Stimulated activated CD4-positive, alpha-beta T cell treated with anti-CD3 and anti-CD28 coated beads, Interleukin-12 subunit alpha, Interleukin-12 subunit beta, amount 100 ng/mL, for 4 hours (primary cell): ENCODE data around the gene EPOP.

ENCODE experiments used
- DNase-seq: peaks from one replicate; pipeline ENCODE4 v3.0.0-alpha.2; 2020

Gene EPOP

DNA sequence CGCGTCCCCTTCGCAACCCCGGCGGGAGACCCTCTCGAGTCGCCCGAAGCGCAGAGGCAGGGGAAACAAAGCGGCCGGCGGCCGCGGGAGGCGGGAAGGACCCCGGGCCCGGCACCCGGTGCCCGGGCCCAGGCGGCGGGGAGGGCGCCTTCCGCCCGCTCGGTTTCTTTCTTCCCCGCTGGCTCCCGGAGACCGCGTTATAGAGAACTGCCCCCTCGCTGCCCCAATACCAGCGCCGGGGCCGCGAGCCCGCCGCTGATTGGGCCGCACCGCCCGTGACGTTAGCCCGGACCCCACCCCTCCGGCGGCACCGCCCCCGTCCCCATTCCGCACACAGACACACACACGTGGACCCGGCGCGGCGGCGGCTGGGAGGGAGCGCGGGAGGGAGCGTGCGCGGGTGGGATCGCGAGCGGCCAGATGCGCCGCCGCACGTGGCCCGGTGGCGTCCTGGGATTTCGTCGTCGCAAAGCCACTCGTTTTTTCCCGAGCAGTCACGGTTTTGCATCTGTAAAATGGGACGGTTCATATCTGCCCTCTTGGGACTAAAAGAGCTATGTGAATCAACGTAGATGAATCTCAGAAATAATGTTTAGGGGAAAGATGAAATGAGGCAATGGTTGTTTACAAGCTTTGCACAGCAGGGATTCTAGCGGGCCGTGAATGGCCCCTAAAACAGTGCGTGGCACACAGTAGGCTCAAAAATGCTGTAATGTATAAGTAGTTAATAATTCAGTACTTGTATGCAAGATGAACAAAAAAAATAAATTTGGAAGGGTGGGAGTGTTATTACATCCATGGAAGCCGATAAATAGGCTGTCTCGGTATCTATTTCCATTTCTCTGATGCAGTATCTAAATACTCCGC, at the start of gene EPOP:
EPOP (minus strand) TSS at position 209 of the 867 bp plus-strand sequence. CDS start 462 bp downstream, outside the sequence.
- DNase-seq: peak; percentile 94

DNA sequence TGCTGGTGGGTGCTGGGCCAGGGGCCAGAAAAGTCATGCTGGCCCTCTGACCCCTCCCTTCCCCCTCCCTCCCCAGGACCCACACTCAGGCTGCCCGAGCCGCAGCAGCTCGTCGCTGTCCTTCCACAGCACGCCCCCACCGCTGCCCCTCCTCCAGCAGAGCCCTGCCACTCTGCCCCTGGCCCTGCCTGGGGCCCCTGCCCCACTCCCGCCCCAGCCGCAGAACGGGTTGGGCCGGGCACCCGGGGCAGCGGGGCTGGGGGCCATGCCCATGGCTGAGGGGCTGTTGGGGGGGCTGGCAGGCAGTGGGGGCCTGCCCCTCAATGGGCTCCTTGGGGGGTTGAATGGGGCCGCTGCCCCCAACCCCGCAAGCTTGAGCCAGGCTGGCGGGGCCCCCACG, 47.0 kb upstream of the EPOP start:
- no peak for DNase-seq

DNA sequence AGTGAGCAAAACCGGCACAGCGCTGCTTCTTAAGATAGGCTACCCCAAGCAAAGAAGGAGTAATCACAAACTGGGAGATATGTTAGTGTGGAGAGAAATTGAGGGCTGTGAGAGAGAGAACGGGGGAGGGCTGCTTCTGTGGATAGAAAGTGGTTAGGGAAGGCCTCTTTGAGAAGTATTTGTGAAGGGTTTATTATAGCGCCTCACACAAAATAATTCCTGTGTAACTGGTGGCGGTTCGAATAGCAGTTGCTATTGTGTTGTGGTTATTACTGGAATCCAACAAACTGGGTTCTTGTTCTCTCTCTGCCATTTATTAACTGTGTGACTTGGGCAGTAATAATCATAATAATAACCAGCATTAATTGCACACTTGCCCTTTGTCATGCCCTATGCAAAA, 46.2 kb upstream of the EPOP start:
- DNase-seq: no peak

DNA sequence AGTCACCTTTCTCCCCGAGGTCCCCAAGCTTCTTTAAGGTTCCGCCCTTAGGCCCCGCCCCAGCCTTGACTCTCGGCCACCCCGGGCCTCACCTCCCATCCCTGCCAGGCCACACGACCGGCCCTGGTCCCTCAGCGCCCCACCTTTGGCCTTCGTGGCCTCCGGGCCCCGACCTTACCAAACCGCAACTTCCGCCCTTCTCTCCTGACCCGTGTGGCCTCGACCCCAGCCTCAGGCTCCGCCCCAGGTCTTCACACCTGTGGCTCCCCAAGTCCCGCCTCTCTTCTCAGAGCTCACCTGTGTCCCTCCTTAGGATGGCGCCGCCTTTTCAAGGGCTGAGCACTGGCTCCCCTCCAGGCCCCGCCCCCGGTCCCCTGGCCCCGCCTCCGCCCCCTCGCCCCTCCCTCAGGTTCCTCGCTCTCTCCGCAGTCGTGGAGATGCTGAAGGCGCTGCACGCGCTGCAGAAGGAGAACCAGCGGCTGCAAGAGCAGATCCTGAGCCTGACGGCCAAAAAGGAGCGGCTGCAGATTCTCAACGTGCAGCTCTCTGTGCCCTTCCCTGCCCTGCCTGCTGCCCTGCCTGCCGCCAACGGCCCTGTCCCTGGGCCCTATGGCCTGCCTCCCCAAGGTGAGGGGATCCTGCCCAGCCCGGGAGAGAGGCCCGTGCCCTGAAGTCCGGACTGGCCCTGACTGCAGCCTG, 45.3 kb upstream of the EPOP start:
- no peak for DNase-seq

DNA sequence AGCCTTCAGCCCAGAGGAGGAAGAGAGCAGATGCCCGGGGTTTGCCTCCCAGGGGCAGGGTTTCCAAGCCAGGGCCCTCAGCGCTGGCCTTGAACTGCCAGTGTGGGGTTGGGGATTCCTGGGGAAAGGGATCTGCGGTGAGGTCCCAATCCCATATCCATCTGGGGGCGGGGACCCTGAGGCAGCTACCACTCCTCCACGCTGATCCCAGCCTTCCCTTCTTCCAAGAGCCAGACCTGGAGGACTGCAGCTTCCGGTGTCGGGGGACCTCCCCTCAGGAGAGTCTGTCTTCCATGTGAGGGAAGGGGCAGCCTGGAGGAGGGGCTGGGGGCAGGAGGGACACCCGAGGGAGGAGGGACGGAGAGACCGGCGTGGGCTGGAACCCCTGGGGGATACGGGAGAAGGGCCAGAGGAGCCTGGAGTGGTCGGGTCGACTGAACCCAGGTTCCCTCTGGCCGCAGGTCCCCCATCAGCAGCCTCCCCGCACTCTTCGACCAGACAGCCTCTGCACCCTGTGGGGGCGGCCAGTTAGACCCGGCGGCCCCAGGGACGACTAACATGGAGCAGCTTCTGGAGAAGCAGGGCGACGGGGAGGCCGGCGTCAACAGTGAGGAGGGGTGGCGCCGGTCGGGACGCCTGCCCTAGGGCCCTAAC, 44.7 kb upstream of the EPOP start:
- DNase-seq: no peak

DNA sequence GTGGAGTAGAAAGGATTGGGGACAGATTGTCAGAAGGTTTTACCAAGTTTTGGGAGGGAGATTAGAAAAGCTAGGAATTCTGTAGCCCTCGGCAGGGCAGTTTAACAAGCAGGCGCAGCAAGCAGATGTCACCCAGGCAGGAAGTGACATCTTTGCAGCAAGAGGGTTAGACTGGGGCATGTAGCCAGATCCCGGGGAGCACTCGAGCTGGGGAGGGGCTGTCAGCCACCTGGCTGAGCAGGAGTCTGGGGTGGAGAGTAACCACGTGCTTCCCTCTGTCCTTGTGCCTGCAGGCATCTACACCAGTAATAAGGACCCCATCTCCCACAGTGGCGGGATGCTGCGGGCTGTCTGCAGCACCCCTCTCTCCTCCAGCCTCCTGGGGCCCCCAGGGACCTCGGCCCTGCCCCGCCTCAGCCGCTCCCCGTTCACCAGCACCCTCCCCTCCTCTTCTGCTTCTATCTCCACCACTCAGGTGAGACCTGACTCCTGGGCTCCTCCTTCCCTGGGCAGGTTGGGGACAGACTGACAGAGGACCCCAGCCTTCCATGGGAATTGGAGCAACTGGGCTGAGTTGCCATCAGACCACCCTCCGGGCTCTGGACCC, 42.5 kb upstream of the EPOP start:
- no peak for DNase-seq

DNA sequence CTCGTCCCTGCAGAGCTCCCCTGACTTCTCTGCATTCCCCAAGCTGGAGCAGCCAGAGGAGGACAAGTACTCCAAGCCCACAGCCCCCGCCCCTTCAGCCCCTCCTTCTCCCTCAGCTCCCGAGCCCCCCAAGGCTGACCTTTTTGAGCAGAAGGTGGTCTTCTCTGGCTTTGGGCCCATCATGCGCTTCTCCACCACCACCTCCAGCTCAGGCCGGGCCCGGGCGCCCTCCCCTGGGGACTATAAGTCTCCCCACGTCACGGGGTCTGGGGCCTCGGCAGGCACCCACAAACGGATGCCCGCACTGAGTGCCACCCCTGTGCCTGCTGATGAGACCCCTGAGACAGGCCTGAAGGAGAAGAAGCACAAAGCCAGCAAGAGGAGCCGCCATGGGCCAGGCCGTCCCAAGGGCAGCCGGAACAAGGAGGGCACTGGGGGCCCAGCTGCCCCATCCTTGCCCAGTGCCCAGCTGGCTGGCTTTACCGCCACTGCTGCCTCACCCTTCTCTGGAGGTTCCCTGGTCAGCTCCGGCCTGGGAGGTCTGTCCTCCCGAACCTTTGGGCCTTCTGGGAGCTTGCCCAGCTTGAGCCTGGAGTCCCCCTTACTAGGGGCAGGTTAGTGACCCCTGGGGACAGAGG, 41.7 kb upstream of the EPOP start:
- DNase-seq: no peak

DNA sequence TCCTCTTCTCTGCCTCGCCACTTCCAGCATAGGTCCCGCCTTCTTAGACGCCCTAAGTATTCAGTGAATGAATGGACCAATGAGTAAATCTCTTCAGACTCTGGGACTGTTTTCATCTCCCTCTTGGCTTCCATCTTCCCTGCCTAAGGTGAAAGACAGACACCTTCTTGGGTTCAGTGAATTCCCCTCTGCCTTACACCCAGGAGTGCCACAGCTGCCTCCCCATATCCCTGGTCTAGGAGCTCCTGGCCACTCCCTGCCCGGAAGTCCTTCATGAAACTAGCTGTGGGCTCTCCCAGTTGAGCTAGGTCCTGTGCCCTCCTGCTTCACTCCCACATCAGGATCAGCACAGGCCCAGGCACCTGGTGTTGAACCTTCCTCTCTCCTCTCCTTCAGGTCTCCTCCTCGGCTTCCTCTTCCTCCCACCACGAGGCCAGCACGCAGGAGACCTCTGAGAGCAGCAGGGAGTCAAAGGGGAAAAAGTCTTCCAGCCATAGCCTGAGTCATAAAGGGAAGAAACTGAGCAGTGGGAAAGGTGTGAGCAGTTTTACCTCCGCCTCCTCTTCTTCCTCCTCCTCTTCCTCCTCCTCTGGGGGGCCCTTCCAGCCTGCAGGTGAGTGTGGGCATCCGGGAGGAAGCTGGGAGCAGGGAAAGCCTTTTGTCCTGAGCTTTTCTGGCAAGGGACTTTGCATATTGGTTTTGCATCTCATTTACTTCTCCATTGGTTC, 40.6 kb upstream of the EPOP start:
- DNase-seq: no peak

DNA sequence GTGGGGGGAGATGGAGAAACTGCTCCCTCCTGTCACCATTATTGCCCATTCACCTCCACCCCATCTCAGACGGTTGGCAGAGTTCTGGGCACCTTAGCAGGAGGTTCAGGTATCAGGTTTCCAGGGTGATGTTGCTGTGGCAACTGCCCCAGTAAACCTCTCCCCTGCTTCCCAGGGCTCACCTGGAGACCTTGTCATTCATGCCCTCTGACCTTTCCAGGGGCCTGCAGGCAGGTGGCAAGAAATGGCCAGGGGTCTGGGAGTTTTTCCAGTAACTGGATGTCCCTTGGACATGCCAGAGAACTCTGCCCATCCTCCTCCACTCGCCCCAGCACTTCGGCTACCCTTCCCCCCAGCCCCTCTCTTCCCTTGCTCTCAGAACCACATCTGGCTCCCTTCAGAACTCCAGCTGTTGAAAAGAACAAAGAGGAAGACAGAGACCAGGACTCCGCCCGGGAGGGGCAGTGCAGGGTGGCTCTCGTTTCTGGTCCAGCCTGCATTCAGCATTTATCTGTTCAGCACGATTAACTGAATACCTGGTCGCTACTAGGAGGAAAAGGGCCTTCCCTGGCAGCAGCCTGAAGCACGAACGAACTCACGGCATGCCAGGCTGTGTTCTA, 38.8 kb upstream of the EPOP start:
- no peak for DNase-seq

DNA sequence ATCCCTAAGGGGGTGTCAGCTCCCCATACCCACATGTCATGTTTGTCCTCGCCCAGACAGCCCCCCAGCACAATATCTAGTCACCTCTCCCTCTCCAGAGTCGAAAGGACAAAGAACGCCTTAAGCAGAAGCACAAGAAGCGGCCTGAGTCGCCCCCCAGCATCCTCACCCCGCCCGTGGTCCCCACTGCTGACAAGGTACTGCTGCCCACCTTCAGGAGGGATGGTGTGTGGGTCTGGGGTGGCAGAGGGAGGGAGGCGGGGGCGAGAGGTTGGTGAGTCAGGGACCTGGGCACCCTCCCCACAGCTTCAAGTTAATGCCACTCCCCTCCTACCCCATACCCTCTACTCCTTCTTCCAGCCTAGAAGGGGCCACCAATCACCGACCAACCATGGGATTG, 37.8 kb upstream of the EPOP start:
- no peak for DNase-seq

DNA sequence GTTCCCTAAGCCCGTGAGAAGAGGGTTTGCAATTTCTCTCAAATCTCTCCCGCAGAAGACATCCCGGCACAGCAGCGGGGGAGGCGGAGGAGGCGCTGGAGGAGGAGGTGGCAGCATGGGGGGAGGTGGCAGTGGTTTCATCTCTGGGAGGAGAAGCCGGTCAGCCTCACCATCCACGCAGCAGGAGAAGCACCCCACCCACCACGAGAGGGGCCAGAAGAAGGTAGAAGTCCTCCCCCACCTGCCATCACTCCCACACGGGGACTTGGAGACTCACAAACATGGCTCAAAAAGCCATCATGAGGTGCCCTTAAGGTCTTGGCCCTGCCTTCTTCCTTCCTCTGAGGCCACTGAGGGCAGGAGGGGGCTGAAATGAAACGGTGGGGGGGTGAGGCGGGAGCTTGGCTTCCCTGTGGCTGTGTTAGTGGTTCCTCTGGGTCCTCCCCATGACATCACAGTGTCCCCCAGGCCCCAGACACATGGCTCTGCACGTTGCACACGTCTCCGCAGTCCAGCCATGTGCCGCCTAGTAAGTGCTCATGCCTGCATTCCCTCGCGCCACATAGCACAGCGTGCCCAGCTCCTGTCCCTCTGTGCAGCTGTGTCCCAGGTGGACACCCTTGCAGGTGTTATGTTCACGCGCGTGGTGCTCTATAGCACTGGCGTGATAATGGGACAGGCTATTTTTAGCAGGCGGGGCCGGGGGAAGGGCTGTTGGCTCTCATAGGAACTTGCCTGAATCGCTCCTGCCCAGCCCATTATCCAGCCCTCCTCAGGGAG, 37.2 kb upstream of the EPOP start:
- no peak for DNase-seq

DNA sequence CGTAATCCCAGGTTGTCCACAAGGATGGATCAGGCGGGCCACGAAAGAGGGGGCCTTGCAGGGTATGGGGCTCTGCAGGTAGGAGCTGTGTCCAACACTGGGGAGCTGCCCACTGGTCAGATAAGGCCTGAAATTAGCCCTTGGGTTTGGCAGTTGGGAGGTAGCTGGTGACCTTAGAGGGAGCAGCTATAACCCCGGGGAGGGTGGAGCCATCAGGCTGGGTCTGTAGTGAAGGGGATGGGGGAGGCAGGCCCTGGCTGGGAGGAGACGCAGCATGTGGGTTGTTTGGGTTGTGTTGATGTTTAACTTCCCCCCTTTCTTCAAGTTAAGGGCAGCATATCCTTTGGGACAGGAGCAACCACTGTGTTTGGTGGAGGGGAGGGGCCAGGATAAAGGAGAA, 36.2 kb upstream of the EPOP start:
- no peak for DNase-seq

DNA sequence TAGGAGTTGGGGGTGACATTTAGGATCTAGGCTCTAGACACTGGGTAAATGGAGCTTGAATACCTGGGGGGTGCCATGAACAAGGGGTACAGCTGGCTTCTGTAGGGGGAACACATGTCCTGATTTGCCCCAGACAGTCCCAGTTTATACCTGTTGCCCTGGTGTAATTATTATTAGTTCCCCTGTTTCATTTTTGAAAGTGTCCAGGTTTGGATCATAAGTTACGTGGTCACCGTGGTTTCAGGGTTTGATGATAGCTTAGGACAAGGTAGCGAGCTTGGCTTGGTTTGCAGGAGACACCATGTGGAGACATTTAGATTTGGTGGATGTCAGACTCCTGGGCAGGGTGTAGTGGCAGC, 35.8 kb upstream of the EPOP start:
- DNase-seq: no peak

DNA sequence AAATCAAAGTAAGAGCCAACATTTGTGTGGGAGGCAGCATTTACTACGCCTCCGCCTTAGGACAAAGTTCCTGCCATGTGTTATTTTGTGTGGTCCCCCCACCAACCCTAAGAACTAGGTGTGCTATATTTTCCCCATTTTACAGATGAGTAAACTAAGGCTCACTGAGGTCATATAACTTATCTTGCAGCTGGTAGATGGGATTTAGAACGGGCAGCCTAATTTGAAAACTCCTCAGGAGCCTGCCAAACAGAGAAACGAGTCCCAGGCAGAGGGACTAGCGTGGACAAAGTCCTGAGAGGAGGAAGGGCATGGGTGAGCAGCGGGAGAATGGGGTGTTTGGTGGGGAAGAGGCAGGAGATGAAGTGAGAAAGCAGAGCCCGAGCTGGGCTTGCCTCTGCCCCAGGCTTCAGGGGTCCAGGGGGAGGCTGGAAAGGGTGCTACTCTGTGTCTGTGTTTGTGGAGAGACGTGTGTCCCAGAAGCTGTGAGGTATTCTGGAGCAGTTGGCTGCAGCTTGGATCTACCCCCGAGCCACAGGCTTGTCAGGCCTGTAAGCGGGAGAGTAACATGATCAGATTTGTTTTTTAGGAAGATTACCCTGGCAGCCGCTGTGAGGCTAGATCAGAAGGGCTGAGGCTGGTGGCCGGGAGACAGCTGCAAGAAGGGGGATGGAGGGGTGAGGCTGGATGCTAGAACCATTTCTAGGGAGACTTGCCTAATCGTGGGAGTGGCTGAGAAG, 35.3 kb upstream of the EPOP start:
- DNase-seq: no peak

DNA sequence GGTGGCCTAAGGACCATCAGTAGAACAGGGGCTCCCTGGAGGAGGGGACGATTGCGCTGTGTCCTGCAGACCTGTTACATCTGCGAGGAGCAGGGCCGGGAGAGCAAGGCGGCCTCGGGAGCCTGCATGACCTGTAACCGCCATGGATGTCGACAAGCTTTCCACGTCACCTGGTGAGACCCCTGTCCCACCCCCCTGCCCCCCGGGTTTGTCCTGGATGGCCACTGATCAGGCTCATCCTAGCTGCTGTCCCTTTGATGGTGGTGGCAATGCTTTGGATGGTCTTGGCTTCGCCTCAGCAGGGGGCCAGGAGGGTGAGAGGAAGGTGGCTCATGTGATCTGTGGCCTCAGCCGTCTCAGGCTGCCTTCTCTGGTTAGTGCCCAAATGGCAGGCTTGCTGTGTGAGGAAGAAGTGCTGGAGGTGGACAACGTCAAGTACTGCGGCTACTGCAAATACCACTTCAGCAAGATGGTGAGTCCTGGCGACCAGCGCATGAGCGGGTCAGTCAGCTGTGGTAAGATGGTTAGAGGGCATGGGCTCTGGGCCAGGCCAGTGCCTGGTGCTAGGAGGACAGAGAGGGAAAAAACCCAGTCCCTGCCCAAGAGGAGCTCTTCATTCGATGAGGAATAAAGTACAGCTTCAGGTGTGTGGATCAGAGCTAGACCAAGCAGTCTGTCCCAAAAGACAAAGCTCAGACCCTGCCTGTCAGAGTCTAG, 34.5 kb upstream of the EPOP start:
- DNase-seq: no peak

DNA sequence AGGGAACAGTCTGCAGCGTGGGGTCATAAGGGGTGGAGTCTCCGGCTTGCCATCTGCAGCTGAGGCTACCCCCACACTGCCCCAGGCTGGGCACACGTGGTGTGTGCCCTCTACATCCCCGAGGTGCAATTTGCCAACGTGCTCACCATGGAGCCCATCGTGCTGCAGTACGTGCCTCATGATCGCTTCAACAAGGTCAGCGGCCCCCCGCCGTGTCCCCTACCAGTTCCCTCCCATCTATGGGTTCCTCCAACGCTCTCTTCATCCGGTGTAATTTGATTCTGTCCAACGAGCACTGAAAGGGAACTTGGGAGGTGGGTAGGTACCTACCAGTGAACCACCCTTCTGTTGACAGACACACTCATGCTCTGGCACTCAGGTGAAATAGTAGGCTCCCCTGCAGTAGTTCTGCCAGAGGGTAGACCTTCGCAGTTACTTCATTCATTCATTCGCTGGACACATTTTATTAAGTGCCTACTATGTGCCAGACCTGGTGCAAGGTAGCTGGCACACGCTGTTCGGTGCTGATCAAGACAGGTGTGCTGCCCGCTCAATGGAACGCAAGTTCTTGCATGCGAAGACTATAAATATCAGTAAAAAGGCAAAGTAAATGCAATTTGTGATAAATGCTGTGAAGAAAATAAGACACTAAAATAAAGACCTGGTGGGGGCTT, 33.1 kb upstream of the EPOP start:
- DNase-seq: no peak

DNA sequence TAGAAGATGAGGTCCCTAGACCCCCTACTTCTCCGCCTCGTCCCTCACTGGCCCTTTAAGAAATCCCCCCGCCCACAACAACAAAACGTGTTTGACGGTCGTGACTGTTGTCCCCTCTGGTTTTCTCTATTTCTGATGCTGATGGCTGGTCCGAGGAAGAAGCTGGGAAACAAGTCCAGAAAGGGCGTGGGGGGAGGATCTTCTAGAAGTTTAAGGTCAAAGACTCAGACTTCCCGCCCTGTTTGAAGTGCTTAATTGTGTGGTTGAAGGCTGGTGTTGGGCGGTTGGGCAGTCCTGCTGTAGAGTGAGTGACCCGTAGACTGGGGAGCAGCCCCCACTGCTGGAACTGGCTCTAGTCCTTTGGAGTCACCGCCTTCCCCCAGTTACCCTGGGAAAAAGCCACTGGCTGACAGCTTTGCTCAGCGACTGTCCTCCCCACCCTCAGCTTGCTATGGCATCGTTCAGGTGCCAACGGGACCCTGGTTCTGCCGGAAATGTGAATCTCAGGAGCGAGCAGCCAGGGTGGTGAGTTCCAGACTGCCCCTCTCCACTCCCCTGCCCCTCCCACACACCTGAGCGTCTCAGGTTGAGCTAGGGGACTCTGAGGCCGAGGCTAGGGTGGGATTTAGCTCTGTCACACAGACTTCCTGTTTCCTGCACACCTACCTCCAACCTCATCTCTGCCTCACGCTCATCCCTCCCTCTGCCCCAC, 31.9 kb upstream of the EPOP start:
- peak; percentile 43 for DNase-seq

DNA sequence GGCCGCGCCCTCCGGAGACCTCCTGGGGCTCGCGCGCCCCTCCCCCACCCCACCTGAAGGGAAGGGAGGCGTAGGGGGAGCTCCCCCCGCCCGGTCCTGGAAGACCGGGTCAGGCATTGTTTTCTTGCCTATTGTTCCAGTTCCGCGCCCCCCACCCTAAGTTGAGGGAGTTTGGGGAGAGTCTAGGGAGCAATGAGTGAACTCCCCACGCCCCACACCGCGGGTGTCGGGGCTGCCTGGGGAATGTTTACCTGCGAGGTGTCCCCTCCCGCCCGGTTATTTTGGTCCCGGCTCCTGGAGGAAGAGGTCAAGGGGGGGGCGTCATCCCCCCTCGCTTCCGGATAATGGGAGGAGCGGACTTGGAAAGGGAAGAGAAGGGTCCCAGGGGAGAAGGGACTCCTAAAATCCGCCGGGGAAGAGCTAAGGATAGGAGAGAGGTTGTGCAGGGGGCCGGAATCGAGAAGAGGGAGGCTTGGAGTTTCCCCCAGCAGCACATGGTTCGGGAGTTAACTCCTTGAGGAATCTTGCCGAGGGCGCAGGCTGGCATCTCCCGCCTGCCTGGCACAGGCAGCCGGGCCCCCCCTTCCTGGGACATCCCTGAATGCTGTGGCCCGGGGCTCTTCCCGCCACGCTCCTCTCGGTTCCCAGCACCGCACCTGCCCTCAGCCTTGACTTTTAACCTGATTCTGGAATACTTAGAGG, 31.2 kb upstream of the EPOP start:
- DNase-seq: peak; percentile 56
